HepG2 (cell line): ENCODE results near the gene MYO16. TPM values are rescaled to one million over a fixed set of nuclear protein-coding genes. Genes with fewer than 3 reads are reported as not detected.

Source experiments
- ATAC-seq: fragments of 200-7000 bp; cut with Tn5 transposase; 3 replicates; pipeline ENCODE4 v1.9.1; 2020; ENCODE audit warnings: mild to moderate bottlenecking, moderate library complexity
- BruUV-seq: library from RNA; stranded (reverse); fragments of 400-500 nt; replicated peaks from 2 replicates; lab custom pipeline; 2021; lab: Mats Ljungman, UMichigan
- CTCF ChIA-PET: fragments of 300-600 bp; formaldehyde crosslinking; extraction: SDS; loops from one replicate; lab custom pipeline; 2021; ENCODE audit warnings: low total read pairs, inconsistent platforms, low intra/inter-chr PET ratio; lab: Yijun Ruan, JAX
- POLR2A ChIA-PET: fragments of 350-600 bp; sonication (Branson Sonifier 250); formaldehyde crosslinking; loops from one replicate; lab custom pipeline; 2020; ENCODE audit warnings: antibody characterized with exemption, inconsistent platforms; lab: Yijun Ruan, JAX
- DNase-seq: peaks from one replicate; pipeline ENCODE4 v3.0.0-alpha.2; 2015; ENCODE audit warnings: low spot score
- FAIRE-seq: peaks from 3 replicates; lab custom pipeline; 2011; peaks lifted over from hg19 to GRCh38; lab: Jason Lieb, UNC
- H2AFZ ChIP-seq: one replicate; pipeline ENCODE4 v1.6.1; 2011; ENCODE audit warnings: low read length, inconsistent platforms
- H3K27ac ChIP-seq: fragments of 300-600 bp; 3 replicates; pipeline ENCODE4 v1.8.0; 2011; ENCODE audit warnings: mixed run types, mild to moderate bottlenecking, mixed read lengths, low read length, inconsistent platforms; ENCODE audit not compliant: insufficient read depth; ENCODE audit errors: extremely low read length
- H3K27me3 ChIP-seq, 2 experiments: fragments of 200-600 bp in 1 of 2; 2 replicates in 1 of 2; 3 replicates in 1 of 2; pipeline versions ENCODE4 v1.6.0 to v1.8.0; 2011; ENCODE audit warnings: low read length in 2 of 2, mild to moderate bottlenecking in 2 of 2, moderate library complexity in 2 of 2, inconsistent platforms in 1 of 2; ENCODE audit not compliant: insufficient read depth in 2 of 2, control insufficient read depth in 1 of 2
- H3K36me3 ChIP-seq, 2 experiments: fragments of 200-600 bp in 1 of 2; replicated peaks in 1 of 2; 2 replicates in 1 of 2; 3 replicates in 1 of 2; pipeline versions ENCODE4 v1.5.1 to v1.8.0; 2011; ENCODE audit warnings: low read length in 2 of 2, inconsistent platforms in 1 of 2; ENCODE audit not compliant: insufficient read depth in 2 of 2, control insufficient read depth in 1 of 2
- H3K4me1 ChIP-seq: 2 replicates; pipeline ENCODE4 v1.5.1; 2012; ENCODE audit warnings: low read length, inconsistent platforms; ENCODE audit not compliant: insufficient read depth
- H3K4me2 ChIP-seq: 2 replicates; pipeline ENCODE4 v1.6.0; 2011; ENCODE audit warnings: low read depth, low read length, inconsistent platforms
- H3K4me3 ChIP-seq, 3 experiments: fragments of 200-600 bp in 1 of 3; sonication (generic), shearing (Covaris generic) in 1 of 3; replicated peaks in 1 of 3; 2 replicates each; pipeline ENCODE4 v1.5.1; 2011 to 2016; ENCODE audit warnings: low read length in 3 of 3, inconsistent platforms in 2 of 3, low read depth in 2 of 3, mild to moderate bottlenecking in 2 of 3, control low read depth in 1 of 3, mixed read lengths in 1 of 3; ENCODE audit not compliant: insufficient read depth in 1 of 3
- H3K79me2 ChIP-seq: one replicate; pipeline ENCODE4 v1.6.1; 2011; ENCODE audit warnings: low read length, inconsistent platforms; ENCODE audit not compliant: insufficient read depth
- H3K9ac ChIP-seq: 2 replicates; pipeline ENCODE4 v1.6.0; 2011; ENCODE audit warnings: mild to moderate bottlenecking, low read depth, low read length, inconsistent platforms; ENCODE audit not compliant: insufficient read depth
- H3K9me3 ChIP-seq: 2 replicates; pipeline ENCODE4 v1.5.1; 2012; ENCODE audit warnings: mild to moderate bottlenecking, low read length
- H4K20me1 ChIP-seq: 2 replicates; pipeline ENCODE4 v1.6.0; 2011; ENCODE audit warnings: inconsistent platforms, mild to moderate bottlenecking, low read length, moderate library complexity; ENCODE audit not compliant: insufficient read depth
- EHMT2 ChIP-seq: fragments of 200-600 bp; sonication (generic); IDR thresholded peaks from 2 replicates; pipeline ENCODE4 v1.7.0; 2017; ENCODE audit warnings: antibody characterized with exemption, low read depth, low read length, borderline replicate concordance
- FOXK1 ChIP-seq: sonication (generic); formaldehyde crosslinking; IDR thresholded peaks from 2 replicates; pipeline ENCODE4 v1.4.0; 2020; ENCODE audit warnings: low read depth, missing genetic modification reagents, borderline replicate concordance
- POGK ChIP-seq: sonication (generic); formaldehyde crosslinking; conservative IDR thresholded peaks from 2 replicates; pipeline ENCODE4 v1.8.0; 2022; ENCODE audit warnings: mild to moderate bottlenecking, moderate library complexity, missing genetic modification reagents
- WGBS: methylation state at CpG from one replicate; pipeline ENCODE4 v1.1.6; 2017; ENCODE audit warnings: low lambda C conversion rate; 5-methylcytosine and 5-hydroxymethylcytosine counted together
- in situ Hi-C: cut with HindIII; loops from 2 replicates; pipeline ENCODE4 v1.10.0; 2017; ENCODE audit warnings: low pct_unique_long_range_greater_than_20kb; ENCODE audit not compliant: extremely low pct_ligation_motif_present
- intact Hi-C: fragments of 100-400 bp; cut with micrococcal nuclease; formaldehyde crosslinking; loops from one replicate; pipeline ENCODE4 v1.10.0; 2022; ENCODE audit not compliant: unreplicated experiment
- polyA plus RNA-seq, 8 experiments: library from polyadenylated mRNA; depleted of rRNA in 3 of 8; stranded (reverse) in 7 of 8; unstranded in 1 of 8; fragments of >200 nt; fragmentation: Illumina TruSeq in 4 of 8; extraction: Trizol in 4 of 8; gene quantifications; 2 replicates each; pipeline versions ENCODE4 v1.2.1 to v1.2.3, GENCODE V29; 2011 to 2016; ENCODE audit warnings: low read depth in 4 of 8, missing spikeins in 1 of 8, mixed read lengths in 1 of 8; ENCODE audit not compliant: insufficient read depth in 1 of 8
- total RNA-seq, 5 experiments: library from RNA; depleted of rRNA; stranded (reverse); fragments of >200 nt; fragmentation: Illumina TruSeq; extraction: Trizol; gene quantifications; 2 replicates each; pipeline ENCODE4 v1.2.3, GENCODE V29; 2016; ENCODE audit warnings: low read depth in 1 of 5

The MYO16 gene
- total and polyA plus RNA-seq, 2 of the 13 experiments (the other 11 are each of a cell fraction or from before 2014, with no cell fraction given) = not detected

- no peaks in the 10 kb centered on the region for H3K36me3 ChIP-seq
- no peaks in the 10 kb centered on the region for H3K4me1 ChIP-seq
- intact Hi-C loops = no loop called here
- H3K27ac ChIP-seq = no peak overlapping the region
- ChIA-PET CTCF (no interaction called here), POLR2A (no interaction called here)
- H3K4me2 ChIP-seq = no peak overlapping the region
- no peak overlapping the region for H3K4me3 ChIP-seq
- H3K27me3 ChIP-seq = no peaks in the 10 kb centered on the region; a peak in 2 of 5 replicates
- no peak for FAIRE-seq
- no peak overlapping the region for H2AFZ ChIP-seq
- no peaks in the 10 kb centered on the region for H3K9me3 ChIP-seq
- no peak for DNase-seq
- no peak overlapping the region for H3K9ac ChIP-seq
- TF ChIP-seq EHMT2 = no peak
- no peak for ATAC-seq
- no TSS peak for BruUV-seq
- no peaks in the 10 kb centered on the region for H3K79me2 ChIP-seq
- H4K20me1 ChIP-seq = no peaks in the 10 kb centered on the region
- WGBS = 52% methylated on average over 8 of the region's 8 CpGs
- in situ Hi-C loops = no loop called here
Measured at GRCh38 chr13:109154546-109154945, 525.1 kb downstream of the MYO16 start.

DNA sequence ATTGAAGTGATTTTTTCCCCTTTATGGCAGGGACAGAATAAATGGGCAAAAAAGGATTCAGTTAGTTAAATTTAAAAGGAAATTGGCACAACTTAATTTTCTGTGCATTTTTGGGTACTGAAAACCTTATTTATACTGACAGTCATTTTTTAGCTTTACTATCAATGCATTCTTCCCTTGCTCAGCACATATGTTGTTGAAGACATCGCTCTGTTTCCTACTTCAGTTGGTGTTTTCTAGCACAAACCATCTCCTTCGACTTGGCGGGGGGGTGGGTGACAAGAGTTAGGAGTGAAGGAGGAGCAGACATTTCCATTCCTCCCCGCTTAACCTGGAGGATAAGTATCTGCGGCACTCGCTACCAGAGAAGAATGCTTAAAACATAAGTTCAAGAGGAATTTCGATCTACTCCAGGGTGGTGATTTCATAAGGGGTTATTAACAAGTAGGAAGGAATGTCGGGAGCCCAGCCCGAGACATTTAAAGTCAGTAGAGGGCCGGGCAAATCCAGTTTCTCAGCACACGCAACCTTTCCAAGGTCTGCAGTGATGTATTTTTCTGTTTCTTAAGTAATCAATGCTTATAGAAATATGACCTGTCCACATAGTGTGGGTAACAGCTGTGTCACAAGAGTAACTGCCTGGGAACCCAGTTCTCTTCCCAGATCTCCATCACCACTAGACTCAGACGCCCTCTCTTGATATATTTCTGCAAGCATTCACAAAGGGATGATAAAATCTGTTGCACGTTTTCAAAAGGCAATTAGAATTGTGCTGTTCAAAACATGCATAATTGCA is 525.8 kb downstream of the MYO16 start:
- Histone ChIP-seq H3K9me3 (no peaks in the 10 kb centered on the region), H3K79me2 (no peaks in the 10 kb centered on the region), H3K4me3 (no peak overlapping the region), H3K4me2 (no peak overlapping the region), H3K9ac (no peak overlapping the region), H4K20me1 (no peaks in the 10 kb centered on the region), H2AFZ (no peak overlapping the region), H3K27me3 (no peaks in the 10 kb centered on the region; a peak in 2 of 5 replicates)
- POLR2A ChIA-PET = no interaction called here
- DNase-seq (no peak), FAIRE-seq (no peak), ATAC-seq (no peak)
- BruUV-seq = no TSS peak
- intact Hi-C loops = no loop called here
- in situ Hi-C loops = no loop called here
- 44% methylated on average over 13 of the region's 13 CpGs for WGBS
- TF ChIP-seq POGK (CRISPR knock-in tag) (no peak), FOXK1 (CRISPR knock-in tag) (no peak)
- TF ChIP-seq, all 625 proteins: peak for 0
- Histone ChIP-seq H3K27ac (no peak overlapping the region), H3K4me1 (no peaks in the 10 kb centered on the region), H3K36me3 (no peaks in the 10 kb centered on the region)
- CTCF ChIA-PET = no interaction called here
